ENCODE data around the gene LMBRD2. TPM values are rescaled to one million over a fixed set of nuclear protein-coding genes. Genes with fewer than 3 reads are reported as not detected.

LMBRD2 gene
- total RNA-seq, 1 experiment from 2014 or later = 15.2 TPM

DNA sequence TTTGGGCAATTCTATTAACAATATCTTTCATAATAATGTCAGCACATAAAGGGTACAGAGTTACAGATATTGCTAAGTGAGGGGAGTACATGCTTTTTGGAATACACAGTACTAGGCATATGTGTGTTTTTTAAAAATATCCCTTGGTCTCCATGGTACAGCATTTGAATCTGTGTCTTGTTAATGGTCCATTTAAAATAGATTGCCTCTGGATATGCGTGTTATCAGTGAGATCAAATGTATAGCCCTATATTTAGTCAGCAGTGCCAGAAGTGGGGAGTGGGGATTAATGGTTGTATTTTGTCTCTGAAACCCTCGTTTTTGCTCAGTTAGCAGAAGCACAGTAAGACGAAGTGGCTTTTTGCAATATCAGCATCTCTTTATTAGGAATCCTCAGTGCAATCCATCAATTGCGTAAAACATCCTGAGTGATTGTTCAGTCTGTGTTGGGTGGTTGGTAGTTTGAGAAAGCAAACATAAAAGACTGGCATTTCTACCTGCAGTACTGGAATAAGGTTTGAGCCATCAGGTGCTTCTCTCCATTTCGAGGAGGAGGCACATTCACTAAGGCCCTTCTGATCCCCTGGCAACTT lies 19.2 kb upstream of the LMBRD2 start:
- Mint-ChIP-seq H3K36me3 (ENCODE audit: insufficient read depth, unreplicated experiment) (peaks cover 93% of the 10 kb centered on the region), H3K27me3 (ENCODE audit: insufficient read depth, unreplicated experiment) (no peaks in the 10 kb centered on the region), H3K27ac (ENCODE audit: unreplicated experiment) (peak overlapping the region; percentile 14), H3K4me1 (ENCODE audit: low read depth, unreplicated experiment) (peaks cover 26% of the 10 kb centered on the region), H3K4me3 (ENCODE audit: unreplicated experiment) (no peak overlapping the region), H3K9me3 (ENCODE audit: unreplicated experiment) (no peaks in the 10 kb centered on the region)
- TF ChIP-seq, protein P1, sequence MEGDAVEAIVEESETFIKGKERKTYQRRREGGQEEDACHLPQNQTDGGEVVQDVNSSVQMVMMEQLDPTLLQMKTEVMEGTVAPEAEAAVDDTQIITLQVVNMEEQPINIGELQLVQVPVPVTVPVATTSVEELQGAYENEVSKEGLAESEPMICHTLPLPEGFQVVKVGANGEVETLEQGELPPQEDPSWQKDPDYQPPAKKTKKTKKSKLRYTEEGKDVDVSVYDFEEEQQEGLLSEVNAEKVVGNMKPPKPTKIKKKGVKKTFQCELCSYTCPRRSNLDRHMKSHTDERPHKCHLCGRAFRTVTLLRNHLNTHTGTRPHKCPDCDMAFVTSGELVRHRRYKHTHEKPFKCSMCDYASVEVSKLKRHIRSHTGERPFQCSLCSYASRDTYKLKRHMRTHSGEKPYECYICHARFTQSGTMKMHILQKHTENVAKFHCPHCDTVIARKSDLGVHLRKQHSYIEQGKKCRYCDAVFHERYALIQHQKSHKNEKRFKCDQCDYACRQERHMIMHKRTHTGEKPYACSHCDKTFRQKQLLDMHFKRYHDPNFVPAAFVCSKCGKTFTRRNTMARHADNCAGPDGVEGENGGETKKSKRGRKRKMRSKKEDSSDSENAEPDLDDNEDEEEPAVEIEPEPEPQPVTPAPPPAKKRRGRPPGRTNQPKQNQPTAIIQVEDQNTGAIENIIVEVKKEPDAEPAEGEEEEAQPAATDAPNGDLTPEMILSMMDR (IDR thresholded peaks at IDR 0.05; ENCODE audit: insufficient read depth in 1 of 2, low read depth in 1 of 2, low read length in 1 of 2, severe bottlenecking in 1 of 2, unreplicated experiment in 1 of 2) = no peak
- no peaks in the 10 kb centered on the region for H3K9me3 ChIP-seq
- DNase-seq = no peak
- BruUV-seq (replicated peaks) = no TSS peak
- no peaks in the 10 kb centered on the region for H3K27me3 ChIP-seq (replicated peaks; ENCODE audit: control insufficient read depth, insufficient read depth, low read length)
- POLR2A ChIA-PET = no interaction called here
- no peak overlapping the region for H3K4me3 ChIP-seq (ENCODE audit: low read depth, low read length)
- no peaks in the 10 kb centered on the region for H3K4me1 ChIP-seq
- intact Hi-C loops (cut with micrococcal nuclease; ENCODE audit: unreplicated experiment) = no loop called here
- H3K36me3 ChIP-seq (ENCODE audit: control insufficient read depth, insufficient read depth, low read length) = peaks cover 9% of the 10 kb centered on the region
- CTCF ChIA-PET = no interaction called here

- Mint-ChIP-seq H3K36me3 (ENCODE audit: insufficient read depth, unreplicated experiment) (peaks cover 93% of the 10 kb centered on the region), H3K4me3 (ENCODE audit: unreplicated experiment) (no peak overlapping the region), H3K27ac (ENCODE audit: unreplicated experiment) (no peak overlapping the region), H3K9me3 (ENCODE audit: unreplicated experiment) (no peaks in the 10 kb centered on the region), H3K4me1 (ENCODE audit: low read depth, unreplicated experiment) (peaks cover 21% of the 10 kb centered on the region), H3K27me3 (ENCODE audit: insufficient read depth, unreplicated experiment) (no peaks in the 10 kb centered on the region)
- no TSS peak for BruUV-seq (replicated peaks)
- POLR2A ChIA-PET = no interaction called here
- H3K4me3 ChIP-seq (ENCODE audit: low read depth, low read length) = no peak overlapping the region
- peaks cover 13% of the 10 kb centered on the region for H3K4me1 ChIP-seq
- no peaks in the 10 kb centered on the region for H3K9me3 ChIP-seq
- DNase-seq = no peak
- peaks cover 10% of the 10 kb centered on the region for H3K36me3 ChIP-seq (ENCODE audit: control insufficient read depth, insufficient read depth, low read length)
- CTCF ChIA-PET = no interaction called here
- no peaks in the 10 kb centered on the region for H3K27me3 ChIP-seq (replicated peaks; ENCODE audit: control insufficient read depth, insufficient read depth, low read length)
- intact Hi-C loops (cut with micrococcal nuclease; ENCODE audit: unreplicated experiment) = no loop called here
- TF ChIP-seq, protein P1 (IDR thresholded peaks at IDR 0.05; ENCODE audit: insufficient read depth in 1 of 2, low read depth in 1 of 2, low read length in 1 of 2, severe bottlenecking in 1 of 2, unreplicated experiment in 1 of 2) = no peak
Observed at GRCh38 chr5:36168737-36169136, 17.1 kb upstream of the LMBRD2 start.

GRCh38 chr5:36164461-36164860 lies 12.8 kb upstream of the LMBRD2 start:
- Histone ChIP-seq H3K4me3 (ENCODE audit: low read depth, low read length) (no peak overlapping the region), H3K9me3 (no peaks in the 10 kb centered on the region), H3K36me3 (ENCODE audit: control insufficient read depth, insufficient read depth, low read length) (peaks cover 6% of the 10 kb centered on the region; the same call in 1 of the 2 replicates), H3K4me1 (peaks cover 46% of the 10 kb centered on the region), H3K27me3 (replicated peaks; ENCODE audit: control insufficient read depth, insufficient read depth, low read length) (no peaks in the 10 kb centered on the region)
- intact Hi-C loops (cut with micrococcal nuclease; ENCODE audit: unreplicated experiment) = no loop called here
- BruUV-seq (replicated peaks) = no TSS peak
- Mint-ChIP-seq H3K36me3 (ENCODE audit: insufficient read depth, unreplicated experiment) (peaks cover 98% of the 10 kb centered on the region), H3K4me3 (ENCODE audit: unreplicated experiment) (peak overlapping the region; percentile 24), H3K9me3 (ENCODE audit: unreplicated experiment) (no peaks in the 10 kb centered on the region), H3K4me1 (ENCODE audit: low read depth, unreplicated experiment) (peaks cover 56% of the 10 kb centered on the region), H3K27ac (ENCODE audit: unreplicated experiment) (peak overlapping the region; percentile 31), H3K27me3 (ENCODE audit: insufficient read depth, unreplicated experiment) (no peaks in the 10 kb centered on the region)
- peak in 1 of 2 experiments; percentile 24 for DNase-seq
- CTCF ChIA-PET = interaction anchor here (1.7 kb wide), 1 partner anchor 86 kb away, joined by 4 read pairs; no protein-coding TSS in a partner anchor
- POLR2A ChIA-PET = no interaction called here
- TF ChIP-seq, protein P1 (IDR thresholded peaks at IDR 0.05; ENCODE audit: insufficient read depth in 1 of 2, low read depth in 1 of 2, low read length in 1 of 2, severe bottlenecking in 1 of 2, unreplicated experiment in 1 of 2) = no peak

Measured in Caco-2 (cell line).